Gastroesophageal sphincter (tissue), 4 donors: Measurements from ENCODE around the gene HS3ST4. TPM values are rescaled to one million over a fixed set of nuclear protein-coding genes. Genes with fewer than 3 reads are reported as not detected.

ENCODE experiments used
- ATAC-seq: fragments of 150-250 bp; one replicate; pipeline ENCODE4 v1.9.1; 2016; ENCODE audit warnings: mild to moderate bottlenecking, moderate library complexity
- H3K27ac ChIP-seq, 4 donors: fragments of 200-600 bp; sonication (generic) in 3 of 4; 1 replicate in 3 of 4; 2 replicates in 1 of 4; pipeline ENCODE4 v1.5.1; 2016 to 2019
- H3K27me3 ChIP-seq: fragments of 200-600 bp; sonication (generic); one replicate; pipeline ENCODE4 v1.5.1; 2019
- H3K36me3 ChIP-seq, 2 donors: fragments of 200-600 bp; sonication (generic); one replicate each; pipeline ENCODE4 v1.5.1; 2019; ENCODE audit warnings: control low read depth in 1 of 2
- H3K4me1 ChIP-seq, 3 donors: fragments of 200-600 bp; sonication (generic); 1 replicate in 2 of 3; 2 replicates in 1 of 3; pipeline ENCODE4 v1.5.1; 2016 to 2019; ENCODE audit warnings: control low read depth in 2 of 3
- H3K4me3 ChIP-seq, 2 donors: fragments of 200-600 bp; sonication (generic); one replicate each; pipeline ENCODE4 v1.5.1; 2019; ENCODE audit warnings: mild to moderate bottlenecking in 1 of 2, moderate library complexity in 1 of 2
- H3K9me3 ChIP-seq, 3 donors: fragments of 200-600 bp; sonication (generic); one replicate each; pipeline ENCODE4 v1.5.1; 2017 to 2019; ENCODE audit warnings: control low read depth in 2 of 3
- EP300 ChIP-seq: sonication (generic); formaldehyde crosslinking; IDR thresholded peaks from one replicate; pipeline ENCODE4 v1.6.1; 2017; ENCODE audit warnings: antibody characterized with exemption, mild to moderate bottlenecking
- POLR2A ChIP-seq, 2 donors: fragments of 450-650 bp; IDR thresholded peaks; one replicate each; pipeline ENCODE4 v1.6.1; 2017; ENCODE audit warnings: antibody characterized with exemption in 2 of 2, mild to moderate bottlenecking in 2 of 2, moderate library complexity in 1 of 2
- POLR2AphosphoS5 ChIP-seq: sonication (generic); formaldehyde crosslinking; IDR thresholded peaks from one replicate; pipeline ENCODE4 v1.6.1; 2017; ENCODE audit warnings: antibody characterized with exemption
- WGBS, 2 donors: methylation state at CpG; one replicate each; pipeline ENCODE4 v1.1.5; 2018; ENCODE audit warnings: low coverage in 1 of 2; 5-methylcytosine and 5-hydroxymethylcytosine counted together
- total RNA-seq, 4 donors: library from RNA; depleted of rRNA; stranded (reverse); fragments of >200 nt; gene quantifications; one replicate each; pipeline ENCODE4 v1.1.0, GENCODE V29; 2016
- TF ChIP-seq, protein P1 (sequence below), 4 experiments: fragments of 200-600 bp in 2 of 4; fragments of 450-650 bp in 2 of 4; sonication (generic) in 1 of 4; IDR thresholded peaks; one replicate each; pipeline ENCODE4 v1.5.1; 2017 to 2019; ENCODE audit warnings: antibody characterized with exemption in 4 of 4, mild to moderate bottlenecking in 2 of 4, moderate library complexity in 2 of 4

HS3ST4 gene
- total RNA-seq, 4 donors from 2014 or later = 0.12 TPM; not detected in 3

DNA sequence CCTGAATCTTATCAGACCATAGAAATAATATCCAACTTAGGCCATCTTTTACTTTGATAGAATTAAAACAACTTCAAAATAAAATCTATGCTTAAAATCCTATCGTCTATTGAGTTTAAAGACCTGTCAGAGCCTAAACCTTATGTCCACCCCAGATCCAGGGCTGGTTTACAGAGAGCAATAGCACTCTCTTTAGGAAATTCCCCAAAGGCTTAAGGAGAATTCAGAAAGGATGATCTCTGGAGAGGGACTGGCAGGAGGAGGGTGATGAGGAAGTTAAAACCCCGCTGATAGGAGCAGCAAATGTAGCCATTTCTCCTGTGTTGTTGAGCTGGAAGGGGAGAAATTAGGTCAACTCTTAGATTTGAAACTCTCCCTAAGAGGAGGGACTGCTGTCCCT is 175.3 kb downstream of the HS3ST4 start:
- WGBS, 2 donors = 58 to 72% methylated on average over 2 of the region's 2 CpGs
- no peaks in the 10 kb centered on the region for H3K4me1 ChIP-seq
- H3K4me3 ChIP-seq = no peak overlapping the region
- no peak for TF ChIP-seq EP300
- H3K27me3 ChIP-seq = peaks cover 7% of the 10 kb centered on the region
- ATAC-seq = no peak
- no peaks in the 10 kb centered on the region for H3K36me3 ChIP-seq
- no peak overlapping the region for H3K27ac ChIP-seq
- H3K9me3 ChIP-seq = peaks cover 0 to 7% (median 0%) of the 10 kb centered on the region in 3 donors

DNA sequence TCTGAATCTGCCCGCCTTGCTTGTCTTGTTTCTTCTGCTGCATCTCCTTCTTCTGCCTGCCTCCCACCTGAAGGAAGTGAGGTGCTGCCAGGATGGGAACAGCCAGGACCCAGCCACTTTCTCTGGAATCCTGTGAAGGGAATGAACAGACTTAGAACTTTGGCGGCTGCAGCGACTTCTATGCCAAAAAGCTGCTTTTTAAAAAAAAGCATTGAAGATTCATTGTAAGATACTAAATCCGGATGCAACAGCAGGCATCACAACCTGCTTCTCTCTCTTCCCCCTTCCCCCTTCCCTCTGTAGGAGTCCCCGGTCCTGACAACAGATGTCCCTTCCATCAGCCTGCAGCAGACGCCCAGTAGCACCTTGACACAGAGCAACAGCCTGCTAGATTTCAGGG is 176.3 kb downstream of the HS3ST4 start:
- TF ChIP-seq POLR2A (IDR thresholded peaks at IDR 0.05) = no peak
- TF ChIP-seq POLR2AphosphoS5 = no peak
- no peak for TF ChIP-seq EP300
- TF ChIP-seq, protein P1, sequence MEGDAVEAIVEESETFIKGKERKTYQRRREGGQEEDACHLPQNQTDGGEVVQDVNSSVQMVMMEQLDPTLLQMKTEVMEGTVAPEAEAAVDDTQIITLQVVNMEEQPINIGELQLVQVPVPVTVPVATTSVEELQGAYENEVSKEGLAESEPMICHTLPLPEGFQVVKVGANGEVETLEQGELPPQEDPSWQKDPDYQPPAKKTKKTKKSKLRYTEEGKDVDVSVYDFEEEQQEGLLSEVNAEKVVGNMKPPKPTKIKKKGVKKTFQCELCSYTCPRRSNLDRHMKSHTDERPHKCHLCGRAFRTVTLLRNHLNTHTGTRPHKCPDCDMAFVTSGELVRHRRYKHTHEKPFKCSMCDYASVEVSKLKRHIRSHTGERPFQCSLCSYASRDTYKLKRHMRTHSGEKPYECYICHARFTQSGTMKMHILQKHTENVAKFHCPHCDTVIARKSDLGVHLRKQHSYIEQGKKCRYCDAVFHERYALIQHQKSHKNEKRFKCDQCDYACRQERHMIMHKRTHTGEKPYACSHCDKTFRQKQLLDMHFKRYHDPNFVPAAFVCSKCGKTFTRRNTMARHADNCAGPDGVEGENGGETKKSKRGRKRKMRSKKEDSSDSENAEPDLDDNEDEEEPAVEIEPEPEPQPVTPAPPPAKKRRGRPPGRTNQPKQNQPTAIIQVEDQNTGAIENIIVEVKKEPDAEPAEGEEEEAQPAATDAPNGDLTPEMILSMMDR (IDR thresholded peaks at IDR 0.05) = no peak
- H3K9me3 ChIP-seq = peaks cover 0 to 7% (median 0%) of the 10 kb centered on the region in 3 donors
- no peak overlapping the region for H3K4me3 ChIP-seq
- no peaks in the 10 kb centered on the region for H3K36me3 ChIP-seq
- 7 to 23% methylated on average over 4 to 6 of the region's 6 CpGs for WGBS, 2 donors
- H3K27me3 ChIP-seq = peaks cover 7% of the 10 kb centered on the region
- no peak overlapping the region for H3K27ac ChIP-seq
- no peak for ATAC-seq
- no peaks in the 10 kb centered on the region for H3K4me1 ChIP-seq

DNA sequence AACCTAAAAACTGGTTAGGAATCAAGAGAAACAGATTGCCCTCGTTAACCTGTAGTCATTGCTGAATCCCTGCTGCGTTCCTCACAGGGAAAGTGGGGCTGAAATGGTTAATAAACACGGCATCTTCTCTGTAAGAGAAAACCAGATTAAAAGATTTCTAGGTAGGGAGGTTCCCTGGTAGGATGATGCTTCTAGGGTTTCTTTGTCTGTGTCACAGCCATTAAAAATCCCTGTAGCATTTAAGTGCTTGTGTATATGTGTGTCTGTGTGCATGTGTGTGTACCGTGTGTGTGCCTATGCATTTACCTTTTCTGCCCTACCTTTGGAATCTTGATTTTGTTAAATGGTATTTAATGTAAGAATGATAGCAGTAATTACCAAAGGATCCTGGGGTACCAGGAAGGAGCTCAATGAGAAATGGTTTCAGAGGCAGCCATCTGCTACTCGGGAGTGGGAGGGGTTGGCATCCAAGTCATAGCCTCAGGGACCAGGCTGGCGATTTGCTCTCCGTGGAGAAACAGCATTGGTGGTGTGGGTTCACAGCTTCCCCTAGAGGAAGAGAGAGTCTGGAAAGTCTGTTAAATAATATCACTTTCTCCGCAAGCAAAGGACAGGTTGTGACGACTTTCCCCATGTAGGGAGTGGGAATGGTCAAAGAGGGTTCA is 177.1 kb downstream of the HS3ST4 start:
- H3K9me3 ChIP-seq = peaks cover 0 to 2% (median 0%) of the 10 kb centered on the region in 3 donors

DNA sequence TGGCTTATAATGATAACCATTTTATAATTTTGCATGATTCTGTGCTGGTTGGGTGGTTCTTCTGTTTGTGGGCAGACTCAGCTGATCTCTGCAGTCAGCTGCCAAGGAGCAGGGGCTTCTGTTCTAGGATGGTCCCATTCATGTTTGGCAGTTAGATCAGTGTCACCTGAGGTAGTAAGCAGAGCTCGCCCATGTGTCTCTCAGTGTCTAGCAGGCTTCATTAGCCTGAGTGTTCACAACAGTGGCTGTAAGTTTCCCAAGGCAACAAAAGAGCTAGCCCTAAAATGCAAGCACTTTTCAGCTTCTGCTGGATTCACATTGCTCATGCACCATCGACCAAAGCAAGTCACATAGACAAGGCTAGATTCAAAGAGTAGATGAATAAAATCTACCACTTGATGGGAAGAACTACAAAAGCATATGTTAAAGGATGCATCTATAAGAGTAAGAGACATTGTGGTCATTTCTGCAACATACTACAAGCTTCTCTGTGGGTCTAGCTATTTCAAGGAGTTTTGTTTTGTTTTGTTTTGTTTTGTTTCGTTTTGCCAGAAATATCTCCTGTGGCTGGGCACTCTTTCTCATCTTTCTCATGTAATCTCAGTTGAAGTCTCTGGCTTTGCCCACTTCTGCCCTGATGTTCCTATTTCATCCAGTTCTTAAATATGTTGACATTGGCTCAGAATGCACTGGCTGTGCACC is 180.8 kb downstream of the HS3ST4 start:
- 60 to 75% methylated on average over 2 to 3 of the region's 3 CpGs for WGBS, 2 donors
- ATAC-seq = no peak

More for the DNA sequence above, 177.1 kb downstream of the HS3ST4 start:
- TF ChIP-seq POLR2A (IDR thresholded peaks at IDR 0.05) = no peak
- TF ChIP-seq POLR2AphosphoS5 = no peak
- TF ChIP-seq, protein P1 (IDR thresholded peaks at IDR 0.05) = no peak
- no peak for TF ChIP-seq EP300
- H3K27me3 ChIP-seq = peaks cover 7% of the 10 kb centered on the region
- no peak for ATAC-seq
- H3K36me3 ChIP-seq = no peaks in the 10 kb centered on the region
- 26 to 46% methylated on average over 6 to 9 of the region's 9 CpGs for WGBS, 2 donors
- H3K27ac ChIP-seq = no peak overlapping the region
- H3K4me3 ChIP-seq = no peak overlapping the region
- H3K4me1 ChIP-seq = no peaks in the 10 kb centered on the region

DNA sequence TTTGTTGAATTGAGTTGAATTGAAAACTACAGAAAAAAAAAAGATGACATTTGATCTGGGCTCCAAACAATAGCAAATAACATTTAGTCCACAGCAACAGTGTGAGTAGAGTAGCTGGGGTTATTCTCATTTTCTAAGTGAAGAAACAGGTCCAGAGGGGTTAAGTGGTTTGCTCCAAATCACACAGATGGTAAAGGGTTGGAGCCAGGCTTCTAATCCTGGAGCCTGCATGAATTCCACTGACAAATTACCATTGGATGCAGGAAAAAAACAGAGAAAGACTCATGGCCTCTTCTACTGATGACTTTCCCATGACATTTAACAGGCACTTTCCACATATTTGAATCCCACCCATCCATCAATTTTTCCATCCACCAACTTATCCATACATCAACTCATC is 182.4 kb downstream of the HS3ST4 start:
- no peak for ATAC-seq
- TF ChIP-seq, protein P1 (IDR thresholded peaks at IDR 0.05) = no peak
- TF ChIP-seq POLR2AphosphoS5 (no peak), POLR2A (IDR thresholded peaks at IDR 0.05) (no peak), EP300 (no peak)

More for the DNA sequence above, 180.8 kb downstream of the HS3ST4 start:
- Histone ChIP-seq H3K36me3 (no peaks in the 10 kb centered on the region), H3K27ac (no peak overlapping the region), H3K4me1 (no peaks in the 10 kb centered on the region), H3K9me3 (no peaks in the 10 kb centered on the region), H3K4me3 (no peak overlapping the region), H3K27me3 (peaks cover 7% of the 10 kb centered on the region)
- TF ChIP-seq POLR2AphosphoS5 (no peak), EP300 (no peak), POLR2A (IDR thresholded peaks at IDR 0.05) (no peak)
- TF ChIP-seq, protein P1 (IDR thresholded peaks at IDR 0.05) = no peak

More for the DNA sequence above, 182.4 kb downstream of the HS3ST4 start:
- no peaks in the 10 kb centered on the region for H3K9me3 ChIP-seq
- H3K27me3 ChIP-seq = no peaks in the 10 kb centered on the region
- no peak overlapping the region for H3K4me3 ChIP-seq
- no peak overlapping the region for H3K27ac ChIP-seq
- H3K36me3 ChIP-seq = no peaks in the 10 kb centered on the region
- no peaks in the 10 kb centered on the region for H3K4me1 ChIP-seq
